DND-41 (cell line): ENCODE data around the gene ICA1L.

Experiments
- EZH2 ChIP-seq: IDR thresholded peaks from 3 replicates; pipeline ENCODE4 v1.6.1; 2012; ENCODE audit warnings: borderline replicate concordance, low read depth, mild to moderate bottlenecking, moderate library complexity, low read length, inconsistent platforms; ENCODE audit not compliant: severe bottlenecking
- TF ChIP-seq, protein P1 (sequence below): IDR thresholded peaks from 2 replicates; pipeline ENCODE4 v1.5.1; 2012; ENCODE audit warnings: borderline replicate concordance, low read length, moderate library complexity, mild to moderate bottlenecking; ENCODE audit not compliant: poor library complexity, severe bottlenecking; ENCODE audit errors: extremely low read depth

- TF ChIP-seq, protein P1, sequence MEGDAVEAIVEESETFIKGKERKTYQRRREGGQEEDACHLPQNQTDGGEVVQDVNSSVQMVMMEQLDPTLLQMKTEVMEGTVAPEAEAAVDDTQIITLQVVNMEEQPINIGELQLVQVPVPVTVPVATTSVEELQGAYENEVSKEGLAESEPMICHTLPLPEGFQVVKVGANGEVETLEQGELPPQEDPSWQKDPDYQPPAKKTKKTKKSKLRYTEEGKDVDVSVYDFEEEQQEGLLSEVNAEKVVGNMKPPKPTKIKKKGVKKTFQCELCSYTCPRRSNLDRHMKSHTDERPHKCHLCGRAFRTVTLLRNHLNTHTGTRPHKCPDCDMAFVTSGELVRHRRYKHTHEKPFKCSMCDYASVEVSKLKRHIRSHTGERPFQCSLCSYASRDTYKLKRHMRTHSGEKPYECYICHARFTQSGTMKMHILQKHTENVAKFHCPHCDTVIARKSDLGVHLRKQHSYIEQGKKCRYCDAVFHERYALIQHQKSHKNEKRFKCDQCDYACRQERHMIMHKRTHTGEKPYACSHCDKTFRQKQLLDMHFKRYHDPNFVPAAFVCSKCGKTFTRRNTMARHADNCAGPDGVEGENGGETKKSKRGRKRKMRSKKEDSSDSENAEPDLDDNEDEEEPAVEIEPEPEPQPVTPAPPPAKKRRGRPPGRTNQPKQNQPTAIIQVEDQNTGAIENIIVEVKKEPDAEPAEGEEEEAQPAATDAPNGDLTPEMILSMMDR: no peak
- no peak for TF ChIP-seq EZH2
These were observed 107.7 kb downstream of the ICA1L start for GRCh38 chr2:202763916-202764315.
